DOHH2 (cell line): ENCODE results near the gene NDUFAF3.

Experiments used
- H3F3A ChIP-seq: fragments of 200-600 bp; sonication (generic), shearing (Covaris generic); 2 replicates; pipeline ENCODE4 v1.6.0; 2016; ENCODE audit warnings: antibody characterized with exemption, mild to moderate bottlenecking; ENCODE audit not compliant: control insufficient read depth, insufficient read depth
- H3K27ac ChIP-seq: fragments of 200-600 bp; sonication (generic); 2 replicates; pipeline ENCODE4 v1.5.1; 2014; ENCODE audit warnings: low read depth, mild to moderate bottlenecking, low read length, moderate library complexity
- H3K27me3 ChIP-seq: fragments of 200-600 bp; sonication (generic); 2 replicates; pipeline ENCODE4 v1.6.1; 2014; ENCODE audit warnings: mild to moderate bottlenecking, low read length, mixed read lengths; ENCODE audit not compliant: control insufficient read depth
- H3K36me3 ChIP-seq: fragments of 200-600 bp; sonication (generic); 2 replicates; pipeline ENCODE4 v1.6.1; 2014; ENCODE audit warnings: mild to moderate bottlenecking, low read length, moderate library complexity, mixed read lengths; ENCODE audit not compliant: control insufficient read depth
- H3K4me1 ChIP-seq: fragments of 200-600 bp; sonication (generic); 2 replicates; pipeline ENCODE4 v1.6.1; 2014; ENCODE audit warnings: mild to moderate bottlenecking, low read length, mixed read lengths; ENCODE audit not compliant: control insufficient read depth
- H3K4me2 ChIP-seq: fragments of 200-600 bp; sonication (generic); 2 replicates; pipeline ENCODE4 v1.6.0; 2014; ENCODE audit warnings: mild to moderate bottlenecking, low read length, moderate library complexity
- H3K4me3 ChIP-seq: fragments of 200-600 bp; sonication (generic); 2 replicates; pipeline ENCODE4 v1.5.1; 2014; ENCODE audit warnings: mild to moderate bottlenecking, low read length, mixed read lengths
- H3K79me2 ChIP-seq: fragments of 200-600 bp; sonication (generic); 2 replicates; pipeline ENCODE4 v1.6.1; 2014; ENCODE audit warnings: mild to moderate bottlenecking, low read length, mixed read lengths; ENCODE audit not compliant: control insufficient read depth
- H3K9me2 ChIP-seq: fragments of 200-600 bp; sonication (generic); replicated peaks from 2 replicates; pipeline ENCODE4 v1.6.1; 2014; ENCODE audit warnings: mild to moderate bottlenecking, low read length, mixed read lengths; ENCODE audit not compliant: control insufficient read depth
- H3K9me3 ChIP-seq: fragments of 200-600 bp; sonication (generic); 2 replicates; pipeline ENCODE4 v1.6.1; 2014; ENCODE audit warnings: antibody characterized with exemption, low read length, mixed read lengths; ENCODE audit not compliant: control insufficient read depth, insufficient read depth
- H4K20me1 ChIP-seq: fragments of 200-600 bp; sonication (generic); 2 replicates; pipeline ENCODE4 v1.6.0; 2014; ENCODE audit warnings: low read depth, mild to moderate bottlenecking, antibody characterized with exemption, low read length, moderate library complexity; ENCODE audit not compliant: control insufficient read depth, insufficient read depth
- EZH2phosphoT487 ChIP-seq: fragments of 200-600 bp; sonication (generic); IDR thresholded peaks from 2 replicates; pipeline ENCODE4 v1.6.1; 2017; ENCODE audit warnings: borderline replicate concordance, mild to moderate bottlenecking, antibody characterized with exemption, low read length, moderate library complexity, mixed read lengths
- TF ChIP-seq, protein P1 (sequence below): fragments of 200-600 bp; sonication (generic); IDR thresholded peaks from one replicate; pipeline ENCODE4 v1.5.1; 2014; ENCODE audit warnings: antibody characterized with exemption, mild to moderate bottlenecking, low read depth, low read length; ENCODE audit not compliant: poor library complexity, severe bottlenecking

NDUFAF3 gene

DNA sequence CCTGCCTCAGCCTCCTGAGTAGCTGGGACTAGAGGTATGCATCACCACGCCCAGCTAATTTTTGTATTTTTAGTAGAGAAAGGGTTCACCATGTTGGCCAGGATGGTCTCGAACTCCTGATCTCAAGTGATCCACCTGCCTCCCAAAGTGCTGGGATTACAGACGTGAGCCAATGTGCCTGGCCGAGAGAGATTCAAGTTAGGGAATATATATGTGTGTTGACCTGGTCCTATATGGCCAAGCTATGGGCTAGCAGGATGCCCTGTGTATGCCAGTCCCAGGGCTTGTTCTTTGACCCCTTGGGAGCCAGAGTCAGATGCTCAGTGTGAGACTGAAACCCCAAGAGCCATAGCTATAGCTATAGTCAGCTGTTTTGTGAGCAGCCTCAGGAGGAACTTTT is 1.9 kb downstream of the NDUFAF3 start:
- Histone ChIP-seq H3K4me1 (peaks cover 67% of the 10 kb centered on the region), H3K27ac (no peak overlapping the region), H3K36me3 (peaks cover 87% of the 10 kb centered on the region), H3F3A (peaks cover 32% of the 10 kb centered on the region), H3K4me3 (no peak overlapping the region), H3K27me3 (no peaks in the 10 kb centered on the region), H3K79me2 (peaks cover 91% of the 10 kb centered on the region), H3K4me2 (peak overlapping the region; percentile 23; the same call in 1 of the 2 replicates), H3K9me2 (no peaks in the 10 kb centered on the region), H4K20me1 (peaks cover 4% of the 10 kb centered on the region; the same call in 1 of the 2 replicates), H3K9me3 (no peaks in the 10 kb centered on the region)
- no peak for TF ChIP-seq EZH2phosphoT487
- TF ChIP-seq, protein P1, sequence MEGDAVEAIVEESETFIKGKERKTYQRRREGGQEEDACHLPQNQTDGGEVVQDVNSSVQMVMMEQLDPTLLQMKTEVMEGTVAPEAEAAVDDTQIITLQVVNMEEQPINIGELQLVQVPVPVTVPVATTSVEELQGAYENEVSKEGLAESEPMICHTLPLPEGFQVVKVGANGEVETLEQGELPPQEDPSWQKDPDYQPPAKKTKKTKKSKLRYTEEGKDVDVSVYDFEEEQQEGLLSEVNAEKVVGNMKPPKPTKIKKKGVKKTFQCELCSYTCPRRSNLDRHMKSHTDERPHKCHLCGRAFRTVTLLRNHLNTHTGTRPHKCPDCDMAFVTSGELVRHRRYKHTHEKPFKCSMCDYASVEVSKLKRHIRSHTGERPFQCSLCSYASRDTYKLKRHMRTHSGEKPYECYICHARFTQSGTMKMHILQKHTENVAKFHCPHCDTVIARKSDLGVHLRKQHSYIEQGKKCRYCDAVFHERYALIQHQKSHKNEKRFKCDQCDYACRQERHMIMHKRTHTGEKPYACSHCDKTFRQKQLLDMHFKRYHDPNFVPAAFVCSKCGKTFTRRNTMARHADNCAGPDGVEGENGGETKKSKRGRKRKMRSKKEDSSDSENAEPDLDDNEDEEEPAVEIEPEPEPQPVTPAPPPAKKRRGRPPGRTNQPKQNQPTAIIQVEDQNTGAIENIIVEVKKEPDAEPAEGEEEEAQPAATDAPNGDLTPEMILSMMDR = no peak

- TF ChIP-seq, protein P1 = no peak
- no peak for TF ChIP-seq EZH2phosphoT487
- Histone ChIP-seq H3K4me2 (peak overlapping the region; percentile 23; the same call in 1 of the 2 replicates), H3K9me3 (no peaks in the 10 kb centered on the region), H3K27me3 (no peaks in the 10 kb centered on the region), H3K27ac (no peak overlapping the region; the same call in 1 of the 2 replicates), H3K79me2 (peaks cover 92% of the 10 kb centered on the region), H3K9me2 (no peaks in the 10 kb centered on the region), H4K20me1 (peaks cover 4% of the 10 kb centered on the region; the same call in 1 of the 2 replicates), H3K4me1 (peaks cover 64% of the 10 kb centered on the region), H3F3A (peaks cover 29% of the 10 kb centered on the region), H3K4me3 (no peak overlapping the region), H3K36me3 (peaks cover 91% of the 10 kb centered on the region)
These were observed 2.5 kb downstream of the NDUFAF3 start for GRCh38 chr3:49024449-49024848.

DNA sequence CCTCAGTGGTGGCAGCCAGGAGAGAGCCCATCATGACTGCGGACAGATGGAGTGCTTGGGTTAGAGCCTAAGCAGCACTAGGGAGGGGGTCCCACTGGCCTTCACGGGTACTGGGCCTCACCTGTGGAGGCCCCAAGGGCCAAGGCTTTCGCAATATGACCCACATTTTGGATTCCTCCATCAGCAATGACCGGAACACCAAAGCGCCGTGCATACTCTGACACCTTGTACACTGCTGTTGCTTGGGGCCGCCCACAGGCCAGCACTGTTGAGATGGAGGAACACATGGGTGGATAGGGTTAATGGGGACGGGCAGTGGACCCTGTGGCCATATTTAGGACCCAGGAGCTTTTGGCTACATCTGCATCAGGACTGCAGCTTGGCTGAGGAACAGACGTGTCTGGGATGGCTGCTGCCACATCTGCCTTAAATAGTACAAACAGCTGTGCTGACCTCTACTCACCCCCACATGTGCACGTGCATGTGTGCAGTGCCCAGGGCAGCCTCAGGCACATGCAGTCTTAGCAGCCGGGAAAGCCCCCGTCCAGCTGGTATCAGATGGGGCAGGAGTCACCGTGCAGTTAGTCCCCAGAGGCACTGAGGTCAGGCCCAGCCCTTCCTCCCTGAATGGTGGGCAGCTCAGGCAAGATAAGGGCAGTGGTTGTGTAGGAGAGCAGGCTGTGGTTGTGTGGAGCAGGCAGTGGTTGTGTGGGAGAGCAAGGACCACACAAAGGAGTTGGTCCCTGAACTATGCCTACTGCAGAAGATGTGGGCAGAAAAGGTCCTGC is 3.3 kb downstream of the NDUFAF3 start:
- H3K4me1 ChIP-seq = peaks cover 61% of the 10 kb centered on the region
- H3K4me3 ChIP-seq = no peak overlapping the region; the same call in 1 of the 2 replicates
- H3K27me3 ChIP-seq = no peaks in the 10 kb centered on the region
- H3F3A ChIP-seq = peaks cover 32% of the 10 kb centered on the region
- no peaks in the 10 kb centered on the region for H3K9me2 ChIP-seq
- peaks cover 91% of the 10 kb centered on the region for H3K36me3 ChIP-seq
- no peak for TF ChIP-seq EZH2phosphoT487
- TF ChIP-seq, protein P1 = no peak
- H3K27ac ChIP-seq = peak overlapping the region; percentile 15; the same call in 1 of the 2 replicates
- H3K9me3 ChIP-seq = no peaks in the 10 kb centered on the region
- peaks cover 4% of the 10 kb centered on the region; the same call in 1 of the 2 replicates for H4K20me1 ChIP-seq
- H3K79me2 ChIP-seq = peaks cover 84% of the 10 kb centered on the region
- H3K4me2 ChIP-seq = peak overlapping the region; percentile 94
